IMR-90 (cell line): ENCODE data around the gene WDR90. TPM values are rescaled to one million over a fixed set of nuclear protein-coding genes. Genes with fewer than 3 reads are reported as not detected.

Experiments used
- ATAC-seq: fragments of 200-7000 bp; cut with Tn5 transposase; 2 replicates; pipeline ENCODE4 v1.9.1; 2020; ENCODE audit warnings: low read depth, mild to moderate bottlenecking, moderate library complexity
- BruUV-seq: library from RNA; stranded (reverse); fragments of 400-500 nt; replicated peaks from 2 replicates; lab custom pipeline; 2021; lab: Mats Ljungman, UMichigan
- CTCF ChIA-PET: fragments of 300-600 bp; formaldehyde crosslinking; extraction: SDS; loops from one replicate; lab custom pipeline; 2021; ENCODE audit warnings: antibody characterized with exemption; lab: Yijun Ruan, JAX
- POLR2A ChIA-PET: fragments of 300-600 bp; sonication (Branson Sonifier 250); formaldehyde crosslinking; loops from one replicate; lab custom pipeline; 2022; ENCODE audit warnings: antibody characterized with exemption; ENCODE audit not compliant: unreplicated experiment; lab: Charles Lee
- DNase-seq: peaks from one replicate; pipeline ENCODE4 v3.0.0; 2013
- H2AFZ ChIP-seq: replicated peaks from 2 replicates; pipeline ENCODE3; 2013; ENCODE audit warnings: low read length, mild to moderate bottlenecking; ENCODE audit not compliant: poor library complexity
- H2AK5ac ChIP-seq: 2 replicates; pipeline ENCODE4 v1.6.1; 2013; ENCODE audit warnings: low read depth, low read length, inconsistent platforms
- H2AK9ac ChIP-seq: replicated peaks from 2 replicates; pipeline ENCODE3; 2013; ENCODE audit warnings: mild to moderate bottlenecking, low read depth, low read length, moderate library complexity; ENCODE audit not compliant: poor library complexity
- H2BK120ac ChIP-seq: 2 replicates; pipeline ENCODE4 v1.6.1; 2013; ENCODE audit warnings: low read depth, low read length, inconsistent platforms
- H2BK15ac ChIP-seq: 3 replicates; pipeline ENCODE4 v1.6.1; 2013; ENCODE audit warnings: low read depth, low read length, inconsistent platforms
- H2BK20ac ChIP-seq: 2 replicates; pipeline ENCODE4 v1.6.1; 2013; ENCODE audit warnings: low read depth, mild to moderate bottlenecking, inconsistent platforms, low read length, moderate library complexity
- H2BK5ac ChIP-seq: 2 replicates; pipeline ENCODE4 v1.6.1; 2013; ENCODE audit warnings: mild to moderate bottlenecking, low read depth, low read length, inconsistent platforms; ENCODE audit not compliant: poor library complexity, severe bottlenecking
- H3K14ac ChIP-seq: replicated peaks from 2 replicates; pipeline ENCODE4 v1.6.1; 2013; ENCODE audit warnings: low read depth, low read length, inconsistent platforms
- H3K18ac ChIP-seq: 2 replicates; pipeline ENCODE4 v1.6.1; 2013; ENCODE audit warnings: low read depth, low read length, control low read depth
- H3K23ac ChIP-seq: 2 replicates; pipeline ENCODE4 v1.6.1; 2013; ENCODE audit warnings: low read depth, low read length, inconsistent platforms
- H3K27ac ChIP-seq: 2 replicates; pipeline ENCODE4 v1.5.1; 2013; ENCODE audit warnings: mild to moderate bottlenecking, control low read depth, low read length; ENCODE audit not compliant: insufficient read depth
- H3K27me3 ChIP-seq: 2 replicates; pipeline ENCODE4 v1.6.1; 2013; ENCODE audit warnings: low read length; ENCODE audit not compliant: control insufficient read depth, insufficient read depth
- H3K36me3 ChIP-seq: 2 replicates; pipeline ENCODE4 v1.6.1; 2013; ENCODE audit warnings: low read length, mixed read lengths; ENCODE audit not compliant: control insufficient read depth, insufficient read depth
- H3K4ac ChIP-seq: 2 replicates; pipeline ENCODE4 v1.6.1; 2013; ENCODE audit warnings: low read depth, low read length, inconsistent platforms
- H3K4me1 ChIP-seq: 2 replicates; pipeline ENCODE4 v1.6.1; 2013; ENCODE audit warnings: low read length, mixed read lengths; ENCODE audit not compliant: control insufficient read depth, insufficient read depth
- H3K4me2 ChIP-seq: 2 replicates; pipeline ENCODE4 v1.6.1; 2013; ENCODE audit warnings: low read depth, mild to moderate bottlenecking, control low read depth, low read length, moderate library complexity
- H3K4me3 ChIP-seq: 2 replicates; pipeline ENCODE4 v1.5.1; 2013; ENCODE audit warnings: low read depth, mild to moderate bottlenecking, control low read depth, low read length, moderate library complexity; ENCODE audit not compliant: insufficient read depth
- H3K56ac ChIP-seq: 2 replicates; pipeline ENCODE4 v1.6.1; 2013; ENCODE audit warnings: low read length, inconsistent platforms; ENCODE audit not compliant: insufficient read depth; ENCODE audit errors: extremely low read depth
- H3K79me1 ChIP-seq, 2 experiments: 2 replicates each; pipeline ENCODE4 v1.6.1; 2013; ENCODE audit warnings: low read length in 2 of 2, inconsistent platforms in 1 of 2, low read depth in 1 of 2
- H3K9ac ChIP-seq: 2 replicates; pipeline ENCODE4 v1.6.1; 2013; ENCODE audit warnings: low read depth, low read length, control low read depth
- H3K9me1 ChIP-seq: 2 replicates; pipeline ENCODE4 v1.6.1; 2013; ENCODE audit warnings: low read length, inconsistent platforms; ENCODE audit not compliant: insufficient read depth
- H3K9me3 ChIP-seq: 2 replicates; pipeline ENCODE4 v1.6.1; 2013; ENCODE audit warnings: low read length; ENCODE audit not compliant: control insufficient read depth, insufficient read depth
- H4K20me1 ChIP-seq: 2 replicates; pipeline ENCODE4 v1.6.1; 2013; ENCODE audit warnings: low read length, inconsistent platforms; ENCODE audit not compliant: insufficient read depth
- H4K5ac ChIP-seq: 2 replicates; pipeline ENCODE4 v1.6.1; 2013; ENCODE audit warnings: mild to moderate bottlenecking, low read depth, low read length, control low read depth
- H4K8ac ChIP-seq, 2 experiments: 2 replicates each; pipeline ENCODE4 v1.6.1; 2013; ENCODE audit warnings: low read depth in 2 of 2, low read length in 2 of 2, control low read depth in 1 of 2, inconsistent platforms in 1 of 2
- H4K91ac ChIP-seq: 2 replicates; pipeline ENCODE4 v1.6.1; 2013; ENCODE audit warnings: low read depth, low read length, inconsistent platforms; ENCODE audit not compliant: insufficient read depth
- BHLHE40 ChIP-seq: fragments of 150-350 bp; IDR thresholded peaks from 2 replicates; pipeline ENCODE4 v1.6.1; 2016; ENCODE audit warnings: mild to moderate bottlenecking, low read depth, low read length
- FOS ChIP-seq: fragments of 150-350 bp; IDR thresholded peaks from 2 replicates; pipeline ENCODE4 v1.6.1; 2016; ENCODE audit warnings: low read depth, low read length
- POLR2A ChIP-seq: IDR thresholded peaks from 2 replicates; pipeline ENCODE4 v1.6.1; 2012; ENCODE audit warnings: mild to moderate bottlenecking, low read depth, low read length
- whole genome bisulfite sequencing, 2 experiments: methylation state at CpG; one replicate each; pipeline versions ENCODE4 v1.1.5 to v1.1.7; 2013; ENCODE audit warnings: missing lambda C conversion rate in 2 of 2; ENCODE audit not compliant: insufficient read length in 1 of 2; ENCODE audit errors: extremely low coverage in 2 of 2; 5-methylcytosine and 5-hydroxymethylcytosine counted together
- dilution Hi-C: fragments of 300-500 bp; cut with HindIII; formaldehyde crosslinking; loops from one replicate; pipeline ENCODE4 v1.14.3; 2018; ENCODE audit warnings: low sequenced_read_pairs; ENCODE audit not compliant: unreplicated experiment
- in situ Hi-C: fragments of 300-500 bp; cut with MboI; formaldehyde crosslinking; loops from 3 replicates; pipeline ENCODE4 v1.14.3; 2019; ENCODE audit warnings: low sequenced_read_pairs, inconsistent platforms, mixed read lengths
- intact Hi-C: fragments of 100-400 bp; cut with micrococcal nuclease; formaldehyde crosslinking; loops from 2 replicates; pipeline ENCODE4 v1.10.0; 2022
- polyA plus RNA-seq, 3 experiments: library from polyadenylated mRNA; depleted of rRNA; stranded (reverse); fragments of >200 nt; gene quantifications; 2 replicates each; pipeline ENCODE4 v1.2.3, GENCODE V29; 2012; ENCODE audit warnings: low replicate concordance in 1 of 3
- total RNA-seq: library from RNA; depleted of rRNA; stranded (reverse); fragments of >200 nt; gene quantifications from 2 replicates; pipeline ENCODE4 v1.2.3, GENCODE V29; 2012

WDR90 gene
- total and polyA plus RNA-seq, 2 of the 4 experiments (the other 2 are of a cell fraction), result 1.4 to 18.7 TPM

- peaks cover 12% of the 10 kb centered on the region for H3K4me1 ChIP-seq
- no peak overlapping the region for H2BK120ac ChIP-seq
- peaks cover 11% of the 10 kb centered on the region for H3K9me1 ChIP-seq
- H3K27me3 ChIP-seq, result peaks cover 44% of the 10 kb centered on the region
- ChIA-PET CTCF (interaction anchor here (0.7 kb wide), 1 partner anchor 152 kb away, joined by 3 read pairs; no protein-coding TSS in a partner anchor), POLR2A (no interaction called here)
- no peak overlapping the region for H3K56ac ChIP-seq
- BruUV-seq, result no TSS peak
- no peak overlapping the region for H2BK20ac ChIP-seq
- in situ Hi-C loops (no loop called here), dilution Hi-C loops (no loop called here), intact Hi-C loops (no loop called here)
- peaks cover 9 to 21% of the 10 kb centered on the region in 2 experiments; a peak in 3 of 4 replicates for H3K79me1 ChIP-seq
- no peak overlapping the region for H2AK9ac ChIP-seq
- no peak overlapping the region for H3K4ac ChIP-seq
- no peak overlapping the region for H3K14ac ChIP-seq
- no peak overlapping the region for H3K18ac ChIP-seq
- H3K9me3 ChIP-seq, result no peaks in the 10 kb centered on the region; the same call in 1 of the 2 replicates
- H3K27ac ChIP-seq, result no peak overlapping the region
- no peak overlapping the region for H4K5ac ChIP-seq
- TF ChIP-seq POLR2A (no peak), BHLHE40 (no peak), FOS (no peak)
- peaks cover 4% of the 10 kb centered on the region; the same call in 1 of the 2 replicates for H4K20me1 ChIP-seq
- H2AFZ ChIP-seq, result no peak overlapping the region
- no peak overlapping the region for H4K91ac ChIP-seq
- no peak overlapping the region for H2BK15ac ChIP-seq
- H4K8ac ChIP-seq, result no peak overlapping the region
- ATAC-seq (no peak), DNase-seq (no peak)
- no CpG with 5 or more reads among the region's 10 CpGs for WGBS, 2 experiments
- H3K4me3 ChIP-seq, result no peak overlapping the region
- no peak overlapping the region for H3K4me2 ChIP-seq
- H2BK5ac ChIP-seq, result no peak overlapping the region
- peaks cover 4% of the 10 kb centered on the region; the same call in 1 of the 2 replicates for H3K36me3 ChIP-seq
- no peak overlapping the region for H2AK5ac ChIP-seq
- no peak overlapping the region for H3K23ac ChIP-seq
- H3K9ac ChIP-seq, result no peak overlapping the region
Observed at GRCh38 chr16:692356-693108, 43.4 kb downstream of the WDR90 start.
